Endodermal cell (in vitro differentiated cells): Measurements from ENCODE around the gene TIMMDC1. TPM values are rescaled to one million over a fixed set of nuclear protein-coding genes. Genes with fewer than 3 reads are reported as not detected.

Experiments used
- DNase-seq: peaks from one replicate; pipeline ENCODE4 v3.0.0-alpha.2; 2017
- H3K27ac ChIP-seq: 2 replicates; pipeline ENCODE4 v1.5.1; 2013; ENCODE audit warnings: mild to moderate bottlenecking, low read depth, low read length, moderate library complexity
- H3K27me3 ChIP-seq: 2 replicates; pipeline ENCODE4 v1.6.1; 2013; ENCODE audit warnings: mild to moderate bottlenecking, low read length, moderate library complexity; ENCODE audit not compliant: insufficient read depth, control insufficient read depth, poor library complexity, severe bottlenecking
- H3K36me3 ChIP-seq: 2 replicates; pipeline ENCODE4 v1.7.0; 2013; ENCODE audit warnings: mild to moderate bottlenecking, low read length, moderate library complexity; ENCODE audit not compliant: control insufficient read depth, insufficient read depth
- H3K4me1 ChIP-seq: one replicate; pipeline ENCODE4 v1.7.0; 2013; ENCODE audit warnings: low read length; ENCODE audit not compliant: control insufficient read depth, insufficient read depth
- H3K4me3 ChIP-seq: 2 replicates; pipeline ENCODE4 v1.5.1; 2013; ENCODE audit warnings: mild to moderate bottlenecking, low read length, moderate library complexity
- H3K9ac ChIP-seq: 2 replicates; pipeline ENCODE4 v1.6.1; 2013; ENCODE audit warnings: mild to moderate bottlenecking, low read length, moderate library complexity; ENCODE audit not compliant: poor library complexity, severe bottlenecking; ENCODE audit errors: extremely low read depth
- H3K9me3 ChIP-seq: 2 replicates; pipeline ENCODE4 v1.6.1; 2013; ENCODE audit warnings: mild to moderate bottlenecking, low read length, moderate library complexity; ENCODE audit not compliant: control insufficient read depth
- H3K27ac Mint-ChIP-seq: 2 replicates; pipeline ENCODE4 v1.8.0; 2020; ENCODE audit warnings: mixed read lengths
- H3K27me3 Mint-ChIP-seq: 2 replicates; pipeline ENCODE4 v1.8.0; 2021; ENCODE audit warnings: mild to moderate bottlenecking, mixed read lengths; ENCODE audit not compliant: insufficient read depth
- H3K36me3 Mint-ChIP-seq: 2 replicates; pipeline ENCODE4 v1.8.0; 2020; ENCODE audit warnings: low read depth, mixed read lengths
- H3K4me1 Mint-ChIP-seq: 2 replicates; pipeline ENCODE4 v1.8.0; 2020; ENCODE audit warnings: mixed read lengths
- H3K4me3 Mint-ChIP-seq: 2 replicates; pipeline ENCODE4 v1.8.0; 2020; ENCODE audit warnings: mild to moderate bottlenecking, moderate library complexity, mixed read lengths
- H3K9me3 Mint-ChIP-seq: 2 replicates; pipeline ENCODE4 v1.8.0; 2020; ENCODE audit warnings: mild to moderate bottlenecking, mixed read lengths
- CTCF ChIP-seq: fragments of 200-600 bp; sonication (generic); conservative IDR thresholded peaks from 2 replicates; pipeline ENCODE4 v1.5.0; 2021; ENCODE audit warnings: antibody characterized with exemption, mild to moderate bottlenecking
- WGBS, 2 experiments: methylation state at CpG; one replicate each; pipeline versions ENCODE4 v1.1.5 to v1.1.7; 2013; ENCODE audit warnings: missing lambda C conversion rate in 2 of 2, mixed read lengths in 1 of 2; ENCODE audit not compliant: insufficient coverage in 1 of 2, insufficient read length in 1 of 2; 5-methylcytosine and 5-hydroxymethylcytosine counted together
- total RNA-seq, 2 donors: library from RNA; stranded (reverse); fragmentation: NEBNext Ultra II Directional in 1 of 2; extraction: Animal tissue kit (Norgen Biotek cat#: 25700) in 1 of 2; gene quantifications; 2 replicates in 1 of 2; 3 replicates in 1 of 2; pipeline ENCODE4 v1.2.1, GENCODE V29; 2021

TIMMDC1 gene
- total RNA-seq, 2 donors from 2014 or later, result 107 to 119 TPM

DNA sequence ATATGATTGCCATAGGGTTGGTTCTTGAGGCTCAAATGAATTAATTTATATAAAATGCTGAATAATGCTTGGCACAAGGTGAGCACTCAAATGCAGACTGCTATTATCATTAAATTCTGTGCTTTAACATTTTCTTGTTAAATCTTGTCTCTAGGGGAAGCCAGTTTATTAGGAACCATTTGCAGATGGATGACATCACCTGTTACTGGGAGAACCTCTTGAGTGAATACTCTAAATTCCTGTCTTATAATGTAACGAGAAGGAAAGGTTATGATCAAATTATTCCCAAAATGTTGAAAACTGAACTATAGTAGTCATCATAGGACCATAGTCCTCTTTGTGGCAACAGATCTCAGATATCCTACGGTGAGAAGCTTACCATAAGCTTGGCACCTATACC is 6.2 kb upstream of the TIMMDC1 start:
- H3K27me3 ChIP-seq, result no peaks in the 10 kb centered on the region
- Mint-ChIP-seq H3K27ac (no peak overlapping the region), H3K27me3 (no peaks in the 10 kb centered on the region), H3K4me1 (no peaks in the 10 kb centered on the region), H3K9me3 (no peaks in the 10 kb centered on the region), H3K4me3 (no peak overlapping the region), H3K36me3 (peaks cover 18% of the 10 kb centered on the region)
- no peaks in the 10 kb centered on the region for H3K4me1 ChIP-seq
- DNase-seq, result no peak
- no peaks in the 10 kb centered on the region for H3K9me3 ChIP-seq
- H3K27ac ChIP-seq, result no peak overlapping the region
- 90 to 98% methylated on average over 2 of the region's 2 CpGs for WGBS, 2 experiments
- no peak overlapping the region for H3K4me3 ChIP-seq
- peaks cover 31% of the 10 kb centered on the region for H3K36me3 ChIP-seq
- no peak overlapping the region for H3K9ac ChIP-seq
- no peak for TF ChIP-seq CTCF

GRCh38 chr3:119492810-119493209 is 5.5 kb upstream of the TIMMDC1 start:
- Mint-ChIP-seq H3K4me1 (peaks cover 5% of the 10 kb centered on the region), H3K4me3 (no peak overlapping the region), H3K27me3 (no peaks in the 10 kb centered on the region), H3K36me3 (peaks cover 18% of the 10 kb centered on the region), H3K9me3 (no peaks in the 10 kb centered on the region), H3K27ac (no peak overlapping the region)
- Histone ChIP-seq H3K36me3 (peaks cover 27% of the 10 kb centered on the region), H3K4me1 (no peaks in the 10 kb centered on the region), H3K27ac (no peak overlapping the region), H3K4me3 (no peak overlapping the region), H3K9me3 (no peaks in the 10 kb centered on the region), H3K9ac (no peak overlapping the region), H3K27me3 (no peaks in the 10 kb centered on the region)
- WGBS, 2 experiments, result 87 to 100% methylated on average over 2 to 3 of the region's 3 CpGs
- TF ChIP-seq CTCF, result no peak
- DNase-seq, result no peak

- Histone ChIP-seq H3K4me3 (no peak overlapping the region), H3K4me1 (no peaks in the 10 kb centered on the region), H3K27me3 (no peaks in the 10 kb centered on the region), H3K36me3 (peaks cover 22% of the 10 kb centered on the region), H3K9me3 (no peaks in the 10 kb centered on the region), H3K9ac (no peak overlapping the region), H3K27ac (no peak overlapping the region)
- Mint-ChIP-seq H3K27me3 (no peaks in the 10 kb centered on the region), H3K4me3 (no peak overlapping the region), H3K36me3 (peaks cover 18% of the 10 kb centered on the region), H3K27ac (no peak overlapping the region), H3K9me3 (no peaks in the 10 kb centered on the region), H3K4me1 (peaks cover 5% of the 10 kb centered on the region)
- TF ChIP-seq CTCF, result peak; percentile 68
- 87 to 100% methylated on average over 2 of the region's 2 CpGs for WGBS, 2 experiments
- DNase-seq, result no peak
Observed at GRCh38 chr3:119494597-119494996, 3.8 kb upstream of the TIMMDC1 start.
